Type B pancreatic cell (in vitro differentiated cells): Measurements from ENCODE around the gene FHOD1. TPM values are rescaled to one million over a fixed set of nuclear protein-coding genes. Genes with fewer than 3 reads are reported as not detected.

Source experiments
- DNase-seq: peaks from one replicate; pipeline ENCODE4 v3.0.0; 2021; ENCODE audit warnings: mixed read lengths; ENCODE audit not compliant: unreplicated experiment; ENCODE audit errors: extremely low spot score
- H3K27ac Mint-ChIP-seq: 2 replicates; pipeline ENCODE4 v1.8.0; 2021; ENCODE audit warnings: mild to moderate bottlenecking, mixed read lengths
- H3K27me3 Mint-ChIP-seq: 2 replicates; pipeline ENCODE4 v1.8.0; 2021; ENCODE audit warnings: mixed read lengths
- H3K36me3 Mint-ChIP-seq: 2 replicates; pipeline ENCODE4 v1.8.0; 2021; ENCODE audit warnings: mixed read lengths
- H3K4me1 Mint-ChIP-seq: one replicate; pipeline ENCODE4 v1.8.0; 2021; ENCODE audit warnings: mixed read lengths; ENCODE audit not compliant: unreplicated experiment
- H3K4me3 Mint-ChIP-seq: 2 replicates; pipeline ENCODE4 v1.8.0; 2021; ENCODE audit warnings: mild to moderate bottlenecking, mixed read lengths
- H3K9me3 Mint-ChIP-seq: 2 replicates; pipeline ENCODE4 v1.8.0; 2021; ENCODE audit warnings: mixed read lengths
- CTCF ChIP-seq: fragments of 200-600 bp; sonication (generic); conservative IDR thresholded peaks from 2 replicates; pipeline ENCODE4 v1.5.0; 2021; ENCODE audit warnings: antibody characterized with exemption, mild to moderate bottlenecking
- total RNA-seq: library from RNA; stranded (reverse); gene quantifications from 2 replicates; pipeline ENCODE4 v1.2.1, GENCODE V29; 2021; ENCODE audit warnings: low replicate concordance

FHOD1 gene
- total RNA-seq, 1 donor from 2014 or later = 34.7 TPM

- peaks cover 5% of the 10 kb centered on the region for H3K4me1 Mint-ChIP-seq
- H3K36me3 Mint-ChIP-seq = no peaks in the 10 kb centered on the region
- no peak for TF ChIP-seq CTCF
- H3K27me3 Mint-ChIP-seq = peaks cover 21% of the 10 kb centered on the region
- H3K27ac Mint-ChIP-seq = no peak overlapping the region
- no peaks in the 10 kb centered on the region for H3K9me3 Mint-ChIP-seq
- H3K4me3 Mint-ChIP-seq = no peak overlapping the region
- DNase-seq = no peak
Measured at GRCh38 chr16:67255553-67256221, 8.4 kb upstream of the FHOD1 start.

GRCh38 chr16:67254801-67255552 is 7.7 kb upstream of the FHOD1 start:
- H3K27me3 Mint-ChIP-seq = peaks cover 24% of the 10 kb centered on the region
- TF ChIP-seq CTCF = no peak
- H3K4me1 Mint-ChIP-seq = peaks cover 5% of the 10 kb centered on the region
- no peak overlapping the region for H3K4me3 Mint-ChIP-seq
- no peaks in the 10 kb centered on the region for H3K9me3 Mint-ChIP-seq
- DNase-seq = no peak
- H3K36me3 Mint-ChIP-seq = no peaks in the 10 kb centered on the region
- no peak overlapping the region for H3K27ac Mint-ChIP-seq

- no peak for TF ChIP-seq CTCF
- Mint-ChIP-seq H3K36me3 (no peaks in the 10 kb centered on the region), H3K27me3 (peaks cover 37% of the 10 kb centered on the region), H3K9me3 (no peaks in the 10 kb centered on the region), H3K27ac (no peak overlapping the region), H3K4me1 (peaks cover 17% of the 10 kb centered on the region), H3K4me3 (no peak overlapping the region)
- DNase-seq = no peak
Measured at GRCh38 chr16:67252609-67253497, 5.6 kb upstream of the FHOD1 start.

- Mint-ChIP-seq H3K36me3 (no peaks in the 10 kb centered on the region), H3K4me1 (peaks cover 22% of the 10 kb centered on the region), H3K27ac (no peak overlapping the region), H3K27me3 (peaks cover 40% of the 10 kb centered on the region), H3K9me3 (no peaks in the 10 kb centered on the region), H3K4me3 (peak overlapping the region; percentile 87)
- no peak for DNase-seq
- no peak for TF ChIP-seq CTCF
Measured at GRCh38 chr16:67250045-67250327, 2.7 kb upstream of the FHOD1 start.

- no peak overlapping the region for H3K27ac Mint-ChIP-seq
Measured at GRCh38 chr16:67249178-67250044, 2.1 kb upstream of the FHOD1 start.

More at GRCh38 chr16:67249178-67250044, 2.1 kb upstream of the FHOD1 start:
- H3K4me1 Mint-ChIP-seq = peaks cover 22% of the 10 kb centered on the region
- TF ChIP-seq CTCF = no peak
- H3K27me3 Mint-ChIP-seq = peaks cover 40% of the 10 kb centered on the region
- DNase-seq = no peak
- H3K36me3 Mint-ChIP-seq = no peaks in the 10 kb centered on the region
- peak overlapping the region; percentile 87 for H3K4me3 Mint-ChIP-seq
- no peaks in the 10 kb centered on the region for H3K9me3 Mint-ChIP-seq
